GM06990 (cell line): ENCODE measurements around the gene SLC7A1.

Source experiments
- DNase-seq: peaks from one replicate; pipeline ENCODE4 v3.0.0-alpha.2; 2011; ENCODE audit not compliant: insufficient read length; ENCODE audit errors: extremely low read depth
- H3K27me3 ChIP-seq: replicated peaks from 2 replicates; pipeline ENCODE4 v1.6.0; 2011; ENCODE audit warnings: low read length; ENCODE audit not compliant: control insufficient read depth, insufficient read depth
- H3K36me3 ChIP-seq: 2 replicates; pipeline ENCODE4 v1.5.1; 2011; ENCODE audit warnings: low read length; ENCODE audit not compliant: control insufficient read depth, insufficient read depth
- H3K4me3 ChIP-seq: replicated peaks from 2 replicates; pipeline ENCODE4 v1.5.1; 2011; ENCODE audit warnings: low read depth, mild to moderate bottlenecking, control low read depth, low read length
- CTCF ChIP-seq: IDR thresholded peaks from 2 replicates; pipeline ENCODE4 v1.5.1; 2011; ENCODE audit warnings: low read length, control low read depth, mild to moderate bottlenecking, inconsistent platforms; ENCODE audit not compliant: insufficient read depth, poor library complexity, severe bottlenecking

The SLC7A1 gene

DNA sequence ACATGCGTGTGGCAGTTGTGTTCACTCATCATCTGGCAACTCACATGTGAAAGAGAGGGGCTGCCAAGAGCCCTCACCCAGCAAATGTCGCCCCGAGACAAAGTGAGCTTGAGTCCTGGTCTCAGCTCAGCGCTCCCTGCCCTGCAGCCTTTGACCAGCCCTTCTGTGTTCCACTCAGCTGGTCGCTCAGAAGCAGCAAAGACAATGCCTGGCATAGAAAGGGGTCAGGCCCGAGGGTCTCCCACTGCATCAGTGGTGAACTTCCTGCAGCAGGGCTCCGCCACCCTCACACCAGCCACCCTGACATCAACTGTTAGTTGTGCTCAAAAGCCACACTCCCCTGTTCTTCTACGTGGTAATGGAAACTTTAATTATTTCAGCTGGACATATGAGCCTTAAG, 68.0 kb downstream of the SLC7A1 start:
- no peak overlapping the region for H3K4me3 ChIP-seq
- H3K36me3 ChIP-seq: peaks cover 35% of the 10 kb centered on the region
- H3K27me3 ChIP-seq: no peaks in the 10 kb centered on the region
- no peak for DNase-seq
- no peak for TF ChIP-seq CTCF

- no peak for TF ChIP-seq CTCF
- H3K36me3 ChIP-seq: peaks cover 35% of the 10 kb centered on the region
Observed at GRCh38 chr13:29526741-29527140, 68.7 kb downstream of the SLC7A1 start.

GRCh38 chr13:29525757-29526156, 69.7 kb downstream of the SLC7A1 start:
- TF ChIP-seq CTCF: no peak
- DNase-seq: no peak
- Histone ChIP-seq H3K4me3 (no peak overlapping the region), H3K36me3 (peaks cover 39% of the 10 kb centered on the region), H3K27me3 (no peaks in the 10 kb centered on the region)

More at GRCh38 chr13:29526741-29527140, 68.7 kb downstream of the SLC7A1 start:
- no peak for DNase-seq
- Histone ChIP-seq H3K27me3 (no peaks in the 10 kb centered on the region), H3K4me3 (no peak overlapping the region)

- H3K4me3 ChIP-seq: no peak overlapping the region
- H3K36me3 ChIP-seq: peaks cover 40% of the 10 kb centered on the region
- no peak for DNase-seq
- TF ChIP-seq CTCF: no peak
- H3K27me3 ChIP-seq: no peaks in the 10 kb centered on the region
Observed at GRCh38 chr13:29524641-29525040, 70.8 kb downstream of the SLC7A1 start.

DNA sequence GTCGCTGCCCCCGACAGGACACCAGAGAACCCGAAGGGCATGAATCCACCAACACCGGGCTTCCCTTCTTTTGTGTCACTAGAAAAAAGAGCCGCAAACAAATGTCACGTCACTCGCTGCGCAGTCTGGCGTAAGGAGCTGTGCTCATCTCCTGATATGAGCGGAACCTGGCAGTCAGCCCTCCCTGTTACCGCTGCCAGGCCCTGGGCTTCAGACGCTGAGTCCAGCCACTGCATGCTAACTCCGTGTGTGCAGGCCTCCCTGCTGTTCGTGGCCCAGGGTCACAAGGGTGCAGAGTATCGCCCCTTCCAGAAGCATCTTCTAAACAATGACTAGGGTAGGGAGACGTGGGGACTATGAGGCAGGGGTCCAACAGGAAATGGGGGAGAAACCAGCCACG, 71.3 kb downstream of the SLC7A1 start:
- DNase-seq: no peak
- peaks cover 43% of the 10 kb centered on the region for H3K36me3 ChIP-seq
- no peaks in the 10 kb centered on the region for H3K27me3 ChIP-seq
- no peak overlapping the region for H3K4me3 ChIP-seq
- no peak for TF ChIP-seq CTCF
